ENCODE results near the gene THADA. TPM values are rescaled to one million over a fixed set of nuclear protein-coding genes. Genes with fewer than 3 reads are reported as not detected.

THADA gene
- total RNA-seq, 1 experiment from 2014 or later: 27.5 TPM

GRCh38 chr2:43273529-43273928 is 322.3 kb downstream of the THADA start (continued):
- TF ChIP-seq ZMAT4 (CRISPR knock-in tag; IDR thresholded peaks at IDR 0.05): no peak
- TF ChIP-seq MAX (CRISPR knock-in tag; IDR thresholded peaks at IDR 0.05): no peak

- Mint-ChIP-seq H3K27me3 (ENCODE audit: low read depth) (no peaks in the 10 kb centered on the region), H3K27ac (no peak overlapping the region), H3K4me3 (no peak overlapping the region), H3K4me1 (peaks cover 20% of the 10 kb centered on the region), H3K9me3 (no peaks in the 10 kb centered on the region), H3K36me3 (no peaks in the 10 kb centered on the region)
- POLR2A ChIA-PET: interaction anchor here (0.7 kb wide), 2 partner anchors 44 to 149 kb away, joined by 5 to 12 read pairs; no protein-coding TSS in a partner anchor
- ATAC-seq (no peak), DNase-seq (ENCODE audit: low spot score) (no peak)
- TF ChIP-seq NR3C1 (CRISPR knock-in tag; conservative IDR thresholded peaks at IDR 0.05; ENCODE audit: low read depth): no peak
- TF ChIP-seq OVOL2 (CRISPR knock-in tag; IDR thresholded peaks at IDR 0.05; ENCODE audit: borderline replicate concordance): no peak
- no peak for TF ChIP-seq MLX (CRISPR knock-in tag; IDR thresholded peaks at IDR 0.05)
- CTCF ChIA-PET: interaction anchor here (0.6 to 1.8 kb wide), 21 partner anchors 8 to 570 kb away, joined by 3 to 9 read pairs (median 3); no protein-coding TSS in a partner anchor
Observed at GRCh38 chr2:43270930-43271615, 324.8 kb downstream of the THADA start.

GRCh38 chr2:43270461-43270860 is 325.4 kb downstream of the THADA start:
- Mint-ChIP-seq H3K9me3 (no peaks in the 10 kb centered on the region), H3K27ac (no peak overlapping the region), H3K4me1 (peaks cover 26% of the 10 kb centered on the region), H3K27me3 (ENCODE audit: low read depth) (no peaks in the 10 kb centered on the region), H3K36me3 (no peaks in the 10 kb centered on the region), H3K4me3 (no peak overlapping the region)
- DNase-seq (ENCODE audit: low spot score) (no peak), ATAC-seq (no peak)
- CTCF ChIA-PET: interaction anchor here (0.9 to 1.8 kb wide), 4 partner anchors 48 to 165 kb away, joined by 3 to 9 read pairs (median 4); no protein-coding TSS in a partner anchor
- POLR2A ChIA-PET: no interaction called here
- TF ChIP-seq USF2 (CRISPR knock-in tag; IDR thresholded peaks at IDR 0.05): no peak
- TF ChIP-seq ATF1 (CRISPR knock-in tag; IDR thresholded peaks at IDR 0.05): no peak
- TF ChIP-seq NFATC4 (CRISPR knock-in tag; IDR thresholded peaks at IDR 0.05): no peak
- TF ChIP-seq ZNF423 (CRISPR knock-in tag; IDR thresholded peaks at IDR 0.05): no peak
- TF ChIP-seq ARID4B (CRISPR knock-in tag; IDR thresholded peaks at IDR 0.05; ENCODE audit: borderline replicate concordance): no peak
- no peak for TF ChIP-seq FOXP1 (CRISPR knock-in tag; IDR thresholded peaks at IDR 0.05; ENCODE audit: borderline replicate concordance)
- TF ChIP-seq ZNF532 (CRISPR knock-in tag; IDR thresholded peaks at IDR 0.05; ENCODE audit: borderline replicate concordance): no peak
- TF ChIP-seq ESRRA (CRISPR knock-in tag; IDR thresholded peaks at IDR 0.05; ENCODE audit: borderline replicate concordance): no peak
- no peak for TF ChIP-seq E2F5 (CRISPR knock-in tag; IDR thresholded peaks at IDR 0.05)
- TF ChIP-seq MLX (CRISPR knock-in tag; IDR thresholded peaks at IDR 0.05): no peak
- TF ChIP-seq ATF2 (CRISPR knock-in tag; IDR thresholded peaks at IDR 0.05; ENCODE audit: borderline replicate concordance, low read depth): no peak
- TF ChIP-seq NFYB (CRISPR knock-in tag; conservative IDR thresholded peaks at IDR 0.05; ENCODE audit: low read depth): no peak
- TF ChIP-seq KAT7 (CRISPR knock-in tag; IDR thresholded peaks at IDR 0.05; ENCODE audit: borderline replicate concordance): no peak
